Stimulated activated CD4-positive, alpha-beta T cell treated with anti-CD3 and anti-CD28 coated beads, Interleukin-1b, Interleukin-23, amount 100 ng/mL, for 1 hour (primary cell): ENCODE measurements around the gene CLSTN1.
A peak's percentile ranks its signal among the peaks of the same experiment; 100 is the strongest.
"Not testable (repeated sequence)": the region's sequence is repeated elsewhere in the genome, so short reads cannot be mapped to it uniquely, and the experiment has no call there.

Source experiments
- DNase-seq, 2 donors: peaks; one replicate each; pipeline ENCODE4 v3.0.0-alpha.2; 2020; ENCODE audit warnings: low read depth in 2 of 2

CLSTN1 gene

GRCh38 chr1:9714257-9714718 lies 109.5 kb downstream of the CLSTN1 start:
- DNase-seq: no peak

GRCh38 chr1:9712767-9713166 lies 111.0 kb downstream of the CLSTN1 start:
- DNase-seq: not testable (repeated sequence)

- DNase-seq: no peak
Measured at GRCh38 chr1:9711466-9712020, 112.2 kb downstream of the CLSTN1 start.

- DNase-seq: no peak
Measured at GRCh38 chr1:9710037-9710436, 113.7 kb downstream of the CLSTN1 start.

- no peak for DNase-seq
Measured at GRCh38 chr1:9706178-9706577, 117.6 kb downstream of the CLSTN1 start.

GRCh38 chr1:9705337-9706093 lies 118.2 kb downstream of the CLSTN1 start:
- DNase-seq: no peak

GRCh38 chr1:9703681-9704080 lies 120.1 kb downstream of the CLSTN1 start:
- no peak for DNase-seq

- no peak for DNase-seq
Measured at GRCh38 chr1:9703165-9703509, 120.6 kb downstream of the CLSTN1 start.

- no peak for DNase-seq
Measured at GRCh38 chr1:9701665-9702064, 122.1 kb downstream of the CLSTN1 start.

- no peak for DNase-seq
Measured at GRCh38 chr1:9700340-9700739, 123.4 kb downstream of the CLSTN1 start.

GRCh38 chr1:9699361-9699760 lies 124.4 kb downstream of the CLSTN1 start:
- DNase-seq: no peak

- no peak for DNase-seq
Measured at GRCh38 chr1:9696793-9697192, 127.0 kb downstream of the CLSTN1 start.

GRCh38 chr1:9691691-9692090 lies 132.1 kb downstream of the CLSTN1 start:
- no peak for DNase-seq

- DNase-seq: no peak
Measured at GRCh38 chr1:9691108-9691445, 132.7 kb downstream of the CLSTN1 start.

- no peak for DNase-seq
Measured at GRCh38 chr1:9690440-9691107, 133.2 kb downstream of the CLSTN1 start.

GRCh38 chr1:9689971-9690381 lies 133.8 kb downstream of the CLSTN1 start:
- no peak for DNase-seq

- DNase-seq: peak; percentile 69 to 83
Measured at GRCh38 chr1:9689011-9689706, 134.6 kb downstream of the CLSTN1 start.

- no peak for DNase-seq
Measured at GRCh38 chr1:9688599-9688998, 135.2 kb downstream of the CLSTN1 start.

GRCh38 chr1:9687874-9688582 lies 135.7 kb downstream of the CLSTN1 start:
- no peak for DNase-seq

- peak; percentile 20 to 46 for DNase-seq
Measured at GRCh38 chr1:9687120-9687873, 136.5 kb downstream of the CLSTN1 start.

GRCh38 chr1:9684801-9685200 lies 139.0 kb downstream of the CLSTN1 start:
- DNase-seq: no peak
